Tibial nerve (tissue), 4 donors: Measurements from ENCODE around the gene LINC01488. TPM values are rescaled to one million over a fixed set of nuclear protein-coding genes. Genes with fewer than 3 reads are reported as not detected.

Experiments used
- DNase-seq, 2 donors: peaks; one replicate each; pipeline ENCODE4 v3.0.0-alpha.2; 2019; ENCODE audit warnings: low spot score in 2 of 2
- H3K27ac ChIP-seq, 4 donors: fragments of 200-600 bp; sonication (generic) in 3 of 4; one replicate each; pipeline ENCODE4 v1.5.1; 2017 to 2019; ENCODE audit warnings: mild to moderate bottlenecking in 1 of 4
- H3K27me3 ChIP-seq, 2 donors: fragments of 200-600 bp; sonication (generic) in 1 of 2; one replicate each; pipeline versions ENCODE4 v1.5.1 to v1.6.0; 2017 to 2019
- H3K36me3 ChIP-seq, 3 donors: fragments of 200-600 bp; sonication (generic); one replicate each; pipeline ENCODE4 v1.5.1; 2018 to 2019
- H3K4me1 ChIP-seq, 4 donors: fragments of 200-600 bp; sonication (generic) in 3 of 4; one replicate each; pipeline ENCODE4 v1.5.1; 2017 to 2019
- H3K4me3 ChIP-seq, 4 donors: fragments of 200-600 bp; sonication (generic) in 3 of 4; one replicate each; pipeline ENCODE4 v1.5.1; 2017 to 2019; ENCODE audit warnings: mild to moderate bottlenecking in 1 of 4, moderate library complexity in 1 of 4
- H3K9me3 ChIP-seq, 4 donors: fragments of 200-600 bp; sonication (generic) in 3 of 4; one replicate each; pipeline ENCODE4 v1.5.1; 2017 to 2019
- EP300 ChIP-seq, 2 donors: sonication (generic); formaldehyde crosslinking; IDR thresholded peaks; one replicate each; pipeline ENCODE4 v1.6.1; 2017; ENCODE audit warnings: antibody characterized with exemption in 2 of 2, mild to moderate bottlenecking in 1 of 2
- POLR2A ChIP-seq, 2 donors: fragments of 450-650 bp; IDR thresholded peaks; one replicate each; pipeline ENCODE4 v1.6.1; 2017; ENCODE audit warnings: antibody characterized with exemption in 2 of 2, mild to moderate bottlenecking in 2 of 2, moderate library complexity in 2 of 2
- WGBS, 2 donors: methylation state at CpG; one replicate each; pipeline ENCODE4 v1.1.5; 2018; 5-methylcytosine and 5-hydroxymethylcytosine counted together
- total RNA-seq, 4 donors: library from RNA; depleted of rRNA; stranded (reverse); fragments of >200 nt; gene quantifications; one replicate each; pipeline ENCODE4 v1.1.0, GENCODE V29; 2016
- TF ChIP-seq, protein P1 (sequence below), 5 experiments: fragments of 200-600 bp in 3 of 5; fragments of 450-650 bp in 2 of 5; sonication (generic) in 3 of 5; IDR thresholded peaks; one replicate each; pipeline ENCODE4 v1.5.1; 2016 to 2019; ENCODE audit warnings: antibody characterized with exemption in 5 of 5, mild to moderate bottlenecking in 3 of 5, moderate library complexity in 2 of 5

LINC01488 gene
- total RNA-seq, 4 donors from 2014 or later = not detected

DNA sequence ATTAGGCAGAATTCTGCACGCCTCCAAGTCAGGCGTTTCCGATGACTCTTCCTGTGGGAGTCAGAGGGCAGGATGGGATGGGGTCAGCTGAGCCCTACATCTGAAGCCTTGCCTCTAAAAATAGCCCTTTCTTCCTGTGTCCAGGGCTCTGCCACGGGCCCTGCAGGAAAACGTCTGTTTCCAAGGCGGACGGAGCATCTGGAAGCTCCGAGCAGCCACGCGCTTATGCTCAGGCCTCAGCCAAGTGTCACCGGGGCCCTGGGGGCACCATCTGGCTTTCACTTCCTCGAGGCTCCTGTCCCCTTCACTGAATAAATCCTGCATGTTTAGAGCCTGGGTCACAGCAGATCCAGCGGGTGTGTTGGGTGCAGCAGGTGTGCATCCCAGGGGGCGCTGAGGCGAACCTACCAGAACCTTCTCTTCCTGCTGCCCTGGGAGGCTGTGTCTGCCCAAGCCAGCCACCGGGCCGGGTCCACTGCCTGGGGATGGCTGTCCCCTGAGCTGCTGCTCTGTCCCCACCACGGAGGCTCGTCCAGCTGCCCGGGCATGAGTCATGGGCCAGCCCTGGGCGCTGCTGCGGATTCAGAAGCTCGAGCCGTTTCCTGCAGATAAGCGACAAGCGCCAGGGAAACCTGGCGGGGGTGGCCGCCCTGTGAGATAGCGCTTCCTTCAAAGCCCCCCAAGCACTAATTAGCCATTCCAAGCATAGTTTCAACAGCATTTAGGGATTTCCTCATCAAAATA, 32.0 kb upstream of the LINC01488 start:
- H3K27ac ChIP-seq = peak overlapping the region in 2 of 4 donors; percentile 11 to 56
- DNase-seq = no peak
- WGBS, 2 donors = 44 to 55% methylated on average over 23 to 29 of the region's 29 CpGs
- no peaks in the 10 kb centered on the region for H3K27me3 ChIP-seq
- H3K9me3 ChIP-seq = no peaks in the 10 kb centered on the region
- H3K4me3 ChIP-seq = no peak overlapping the region
- peaks cover 0 to 37% (median 11%) of the 10 kb centered on the region in 4 donors for H3K4me1 ChIP-seq
- TF ChIP-seq EP300 (IDR thresholded peaks at IDR 0.05) (peak in 1 of 2 donors; percentile 61), POLR2A (IDR thresholded peaks at IDR 0.05) (no peak)
- TF ChIP-seq, protein P1, sequence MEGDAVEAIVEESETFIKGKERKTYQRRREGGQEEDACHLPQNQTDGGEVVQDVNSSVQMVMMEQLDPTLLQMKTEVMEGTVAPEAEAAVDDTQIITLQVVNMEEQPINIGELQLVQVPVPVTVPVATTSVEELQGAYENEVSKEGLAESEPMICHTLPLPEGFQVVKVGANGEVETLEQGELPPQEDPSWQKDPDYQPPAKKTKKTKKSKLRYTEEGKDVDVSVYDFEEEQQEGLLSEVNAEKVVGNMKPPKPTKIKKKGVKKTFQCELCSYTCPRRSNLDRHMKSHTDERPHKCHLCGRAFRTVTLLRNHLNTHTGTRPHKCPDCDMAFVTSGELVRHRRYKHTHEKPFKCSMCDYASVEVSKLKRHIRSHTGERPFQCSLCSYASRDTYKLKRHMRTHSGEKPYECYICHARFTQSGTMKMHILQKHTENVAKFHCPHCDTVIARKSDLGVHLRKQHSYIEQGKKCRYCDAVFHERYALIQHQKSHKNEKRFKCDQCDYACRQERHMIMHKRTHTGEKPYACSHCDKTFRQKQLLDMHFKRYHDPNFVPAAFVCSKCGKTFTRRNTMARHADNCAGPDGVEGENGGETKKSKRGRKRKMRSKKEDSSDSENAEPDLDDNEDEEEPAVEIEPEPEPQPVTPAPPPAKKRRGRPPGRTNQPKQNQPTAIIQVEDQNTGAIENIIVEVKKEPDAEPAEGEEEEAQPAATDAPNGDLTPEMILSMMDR (IDR thresholded peaks at IDR 0.05) = no peak
- H3K36me3 ChIP-seq = no peaks in the 10 kb centered on the region

DNA sequence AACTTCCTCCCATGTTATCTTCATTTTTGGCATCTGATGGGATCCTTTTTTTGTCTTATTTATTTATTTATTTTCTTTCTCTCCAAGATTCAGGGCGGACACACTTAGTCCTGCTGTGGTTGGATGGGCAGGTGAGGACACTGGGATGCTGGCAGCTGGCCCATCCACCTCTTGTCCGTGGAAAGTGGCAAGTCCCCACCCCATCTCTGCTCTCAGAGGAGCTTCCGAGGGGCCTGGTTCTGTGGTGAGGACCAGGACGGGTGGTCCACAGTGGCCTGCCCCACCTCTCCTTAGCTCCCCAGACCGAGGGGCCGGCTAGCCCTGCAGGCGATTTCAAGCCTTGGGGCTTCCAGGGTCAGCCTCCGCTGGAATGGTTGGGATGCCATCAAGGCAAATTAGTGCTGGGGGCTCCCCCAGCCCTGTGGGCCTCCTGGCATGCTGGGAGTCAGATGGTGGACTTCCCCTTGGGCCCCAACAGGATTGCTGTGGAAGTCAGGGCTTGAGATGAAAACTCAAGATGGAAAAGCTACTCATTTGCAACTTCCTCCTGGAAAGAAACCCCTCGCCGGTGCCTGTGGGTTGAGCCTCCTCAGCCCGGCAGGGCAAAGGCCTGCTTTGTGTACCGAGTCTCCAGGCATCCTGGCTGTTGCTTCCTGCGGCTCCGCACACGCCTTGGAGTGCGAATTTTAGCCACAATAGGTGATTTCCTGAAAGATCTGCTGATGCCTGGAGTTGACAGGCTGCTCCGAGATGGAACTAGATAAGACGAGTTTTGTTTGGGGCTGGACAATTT, 31.2 kb upstream of the LINC01488 start:
- TF ChIP-seq EP300 (IDR thresholded peaks at IDR 0.05) (peak in 1 of 2 donors; percentile 18), POLR2A (IDR thresholded peaks at IDR 0.05) (no peak)
- TF ChIP-seq, protein P1 (IDR thresholded peaks at IDR 0.05) = no peak
- no peaks in the 10 kb centered on the region for H3K27me3 ChIP-seq
- 68 to 78% methylated on average over 18 of the region's 18 CpGs for WGBS, 2 donors
- H3K4me1 ChIP-seq = peaks cover 0 to 29% (median 6%) of the 10 kb centered on the region in 4 donors
- H3K9me3 ChIP-seq = no peaks in the 10 kb centered on the region
- H3K27ac ChIP-seq = peak overlapping the region in 2 of 4 donors; percentile 16 to 56
- no peaks in the 10 kb centered on the region for H3K36me3 ChIP-seq
- no peak overlapping the region for H3K4me3 ChIP-seq
- no peak for DNase-seq

DNA sequence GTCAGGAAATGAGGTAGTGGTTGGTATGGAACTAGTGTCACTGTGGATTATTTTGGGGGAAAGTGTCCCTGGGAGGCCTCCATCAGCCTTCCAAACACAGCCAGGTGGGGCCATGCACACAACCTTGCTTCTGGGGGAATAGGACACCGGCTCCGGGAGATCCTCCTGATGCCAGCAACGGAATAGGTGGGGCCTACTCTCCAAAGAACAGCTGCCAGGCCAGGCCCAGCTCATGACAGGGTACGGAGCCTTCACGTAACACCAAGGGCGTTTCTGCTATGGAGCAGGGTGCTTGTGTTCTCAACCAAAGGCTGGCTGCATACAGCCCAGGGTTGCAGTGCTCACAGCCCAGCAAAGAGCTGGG, 30.6 kb upstream of the LINC01488 start:
- Histone ChIP-seq H3K9me3 (no peaks in the 10 kb centered on the region), H3K4me3 (no peak overlapping the region), H3K4me1 (peaks cover 0 to 26% (median 6%) of the 10 kb centered on the region in 4 donors), H3K27me3 (no peaks in the 10 kb centered on the region), H3K27ac (no peak overlapping the region), H3K36me3 (no peaks in the 10 kb centered on the region)
- no peak for DNase-seq
- TF ChIP-seq, protein P1 (IDR thresholded peaks at IDR 0.05) = no peak
- TF ChIP-seq POLR2A (IDR thresholded peaks at IDR 0.05) (no peak), EP300 (IDR thresholded peaks at IDR 0.05) (no peak)
- whole genome bisulfite sequencing, 2 donors = 89% methylated on average over 6 of the region's 6 CpGs

DNA sequence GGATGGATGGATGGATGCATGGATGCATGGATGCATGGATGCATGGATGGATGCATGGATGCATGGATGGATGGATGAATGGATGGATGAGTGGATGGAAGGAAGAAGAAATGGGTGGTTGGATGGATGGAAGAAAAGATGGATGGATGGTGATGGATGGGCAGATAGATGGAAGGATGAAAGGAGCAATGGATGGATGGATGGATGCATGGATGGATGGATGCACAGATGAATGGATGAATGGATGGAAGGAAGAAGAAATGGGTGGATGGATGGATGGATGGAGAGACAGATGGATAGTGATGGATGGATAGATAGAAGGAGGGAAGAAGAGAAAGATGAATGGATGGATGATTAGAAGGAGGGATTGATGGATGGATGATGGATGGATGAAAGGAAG, 30.2 kb upstream of the LINC01488 start:
- no peak overlapping the region for H3K4me3 ChIP-seq
- H3K36me3 ChIP-seq = no peaks in the 10 kb centered on the region
- H3K4me1 ChIP-seq = peaks cover 0 to 26% (median 6%) of the 10 kb centered on the region in 4 donors
- H3K9me3 ChIP-seq = no peaks in the 10 kb centered on the region
- no peak overlapping the region for H3K27ac ChIP-seq
- H3K27me3 ChIP-seq = no peaks in the 10 kb centered on the region
- TF ChIP-seq, protein P1 (IDR thresholded peaks at IDR 0.05) = no peak
- no peak for TF ChIP-seq EP300 (IDR thresholded peaks at IDR 0.05)
- TF ChIP-seq POLR2A (IDR thresholded peaks at IDR 0.05) = no peak
- DNase-seq = no peak
